ENCODE results near the gene OGFR.

- TF ChIP-seq POLR2A (IDR thresholded peaks at IDR 0.05; ENCODE audit: low read depth, low read length) (no peak), POLR2AphosphoS5 (IDR thresholded peaks at IDR 0.05; ENCODE audit: low read depth, low read length) (no peak)
Measured at GRCh38 chr20:62820208-62820961, 15.8 kb downstream of the OGFR start.
